ENCODE data around the gene UBXN6. TPM values are rescaled to one million over a fixed set of nuclear protein-coding genes. Genes with fewer than 3 reads are reported as not detected.
A peak's percentile ranks its signal among the peaks of the same experiment; 100 is the strongest.

The UBXN6 gene
- total and polyA plus RNA-seq, 2 of the 8 experiments (the other 6 are each of a cell fraction or from before 2014, with no cell fraction given): 28.0 to 43.8 TPM

- TF ChIP-seq CTCF (IDR thresholded peaks at IDR 0.05; ENCODE audit: control extremely low read depth in 1 of 3, insufficient read depth in 1 of 3, low read depth in 1 of 3, low read length in 3 of 3) (peak; percentile 38 to 51 (median 46)), KDM5A (IDR thresholded peaks at IDR 0.05; ENCODE audit: low read length) (no peak)
Measured at GRCh38 chr19:4495471-4495870, 37.9 kb upstream of the UBXN6 start (continued).
